ENCODE measurements around the gene KRTAP9-7.
"Not testable (repeated sequence)": the region's sequence is repeated elsewhere in the genome, so short reads cannot be mapped to it uniquely, and the experiment has no call there.

The KRTAP9-7 gene

DNA sequence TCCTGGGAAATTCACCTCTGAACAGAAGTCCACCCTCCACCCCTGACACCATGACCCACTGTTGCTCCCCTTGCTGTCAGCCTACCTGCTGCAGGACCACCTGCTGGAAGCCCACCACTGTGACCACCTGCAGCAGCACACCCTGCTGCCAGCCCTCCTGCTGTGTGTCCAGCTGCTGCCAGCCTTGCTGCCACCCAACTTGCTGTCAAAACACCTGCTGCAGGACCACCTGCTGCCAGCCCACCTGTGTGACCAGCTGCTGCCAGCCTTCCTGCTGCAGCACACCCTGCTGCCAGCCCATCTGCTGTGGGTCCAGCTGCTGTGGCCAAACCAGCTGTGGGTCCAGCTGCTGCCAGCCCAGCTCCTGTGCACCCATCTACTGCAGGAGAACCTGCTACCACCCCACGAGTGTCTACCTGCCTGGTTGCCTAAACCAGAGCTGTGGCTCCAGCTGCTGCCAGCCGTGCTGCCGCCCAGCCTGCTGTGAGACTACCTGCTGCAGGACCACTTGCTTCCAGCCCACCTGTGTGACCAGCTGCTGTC is at the start of gene KRTAP9-7:
KRTAP9-7 (plus strand) TSS at position 51 of the 543 bp plus-strand sequence; CDS start at position 51, 0 bp downstream.
- H3K4me3 ChIP-seq (ENCODE audit: low read depth, low read length); DNase-seq (ENCODE audit: low read depth, low spot score); in situ Hi-C loops (cut with HindIII; ENCODE audit: low sequenced_read_pairs): not testable (repeated sequence)

GRCh38 chr17:41226051-41226450 is 49.4 kb upstream of the KRTAP9-7 start:
- TF ChIP-seq, protein P1, sequence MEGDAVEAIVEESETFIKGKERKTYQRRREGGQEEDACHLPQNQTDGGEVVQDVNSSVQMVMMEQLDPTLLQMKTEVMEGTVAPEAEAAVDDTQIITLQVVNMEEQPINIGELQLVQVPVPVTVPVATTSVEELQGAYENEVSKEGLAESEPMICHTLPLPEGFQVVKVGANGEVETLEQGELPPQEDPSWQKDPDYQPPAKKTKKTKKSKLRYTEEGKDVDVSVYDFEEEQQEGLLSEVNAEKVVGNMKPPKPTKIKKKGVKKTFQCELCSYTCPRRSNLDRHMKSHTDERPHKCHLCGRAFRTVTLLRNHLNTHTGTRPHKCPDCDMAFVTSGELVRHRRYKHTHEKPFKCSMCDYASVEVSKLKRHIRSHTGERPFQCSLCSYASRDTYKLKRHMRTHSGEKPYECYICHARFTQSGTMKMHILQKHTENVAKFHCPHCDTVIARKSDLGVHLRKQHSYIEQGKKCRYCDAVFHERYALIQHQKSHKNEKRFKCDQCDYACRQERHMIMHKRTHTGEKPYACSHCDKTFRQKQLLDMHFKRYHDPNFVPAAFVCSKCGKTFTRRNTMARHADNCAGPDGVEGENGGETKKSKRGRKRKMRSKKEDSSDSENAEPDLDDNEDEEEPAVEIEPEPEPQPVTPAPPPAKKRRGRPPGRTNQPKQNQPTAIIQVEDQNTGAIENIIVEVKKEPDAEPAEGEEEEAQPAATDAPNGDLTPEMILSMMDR (IDR thresholded peaks at IDR 0.05; ENCODE audit: low read depth, low read length) = no peak
- DNase-seq (ENCODE audit: low read depth, low spot score) = no peak
- H3K4me3 ChIP-seq (ENCODE audit: low read depth, low read length) = no peak overlapping the region
- in situ Hi-C loops (cut with HindIII; ENCODE audit: low sequenced_read_pairs) = no loop called here

- H3K4me3 ChIP-seq (ENCODE audit: low read depth, low read length); in situ Hi-C loops (cut with HindIII; ENCODE audit: low sequenced_read_pairs): not testable (repeated sequence)
Observed at GRCh38 chr17:41226598-41227095, 48.9 kb upstream of the KRTAP9-7 start, which contains the start of gene KRTAP9-2. Gene KRTAP9-2 (plus strand): TSS chr17:41226648. CDS start chr17:41226655, 7 bp downstream.

DNA sequence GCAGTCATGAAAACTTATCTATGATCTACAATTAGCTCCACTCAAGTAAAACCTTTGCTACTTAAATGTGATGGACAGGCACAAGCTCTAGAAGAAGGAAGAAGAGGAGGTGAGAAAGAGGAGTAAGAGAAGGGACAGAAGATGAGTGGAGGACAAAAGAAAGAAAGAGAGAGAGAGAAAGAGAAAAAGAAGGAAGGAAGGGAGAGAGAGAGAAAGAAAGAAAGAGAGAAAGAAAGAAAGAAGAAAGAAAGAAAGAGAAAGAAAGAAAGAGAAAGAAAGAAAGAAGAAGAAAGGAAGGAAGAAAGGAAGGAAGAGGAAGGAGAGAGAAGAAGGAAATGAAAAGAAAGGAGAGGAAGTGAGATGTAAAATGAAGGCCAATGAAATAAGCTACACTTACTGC is 45.4 kb upstream of the KRTAP9-7 start:
- TF ChIP-seq, protein P1 (IDR thresholded peaks at IDR 0.05; ENCODE audit: low read depth, low read length) = no peak
- in situ Hi-C loops (cut with HindIII; ENCODE audit: low sequenced_read_pairs) = no loop called here
- DNase-seq (ENCODE audit: low read depth, low spot score) = no peak
- no peak overlapping the region for H3K4me3 ChIP-seq (ENCODE audit: low read depth, low read length)

More at GRCh38 chr17:41226598-41227095, 48.9 kb upstream of the KRTAP9-7 start, which contains the start of gene KRTAP9-2:
- not testable (repeated sequence) for DNase-seq (ENCODE audit: low read depth, low spot score)

DNA sequence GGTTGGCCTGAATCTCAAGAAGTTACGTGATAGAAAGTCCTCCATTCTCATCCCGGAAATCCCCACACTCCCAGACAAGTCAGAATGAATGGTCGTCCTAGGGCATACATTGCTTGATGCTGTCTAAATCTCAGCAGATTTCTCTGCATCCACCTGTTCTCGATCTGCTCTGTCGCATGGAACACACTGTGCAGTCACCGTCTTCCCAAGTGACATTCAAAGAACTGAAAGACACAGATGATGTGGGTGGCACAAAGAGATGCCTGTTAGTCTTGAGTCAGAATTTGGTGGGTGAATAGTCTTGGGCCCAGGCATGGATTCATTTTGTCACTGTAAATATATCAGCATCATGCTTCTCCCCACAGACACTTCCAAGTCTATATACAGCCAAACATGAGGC is 43.8 kb upstream of the KRTAP9-7 start:
- no peak for DNase-seq (ENCODE audit: low read depth, low spot score)
- TF ChIP-seq, protein P1 (IDR thresholded peaks at IDR 0.05; ENCODE audit: low read depth, low read length) = no peak
- in situ Hi-C loops (cut with HindIII; ENCODE audit: low sequenced_read_pairs) = no loop called here
- no peak overlapping the region for H3K4me3 ChIP-seq (ENCODE audit: low read depth, low read length)

- in situ Hi-C loops (cut with HindIII; ENCODE audit: low sequenced_read_pairs); H3K4me3 ChIP-seq (ENCODE audit: low read depth, low read length); DNase-seq (ENCODE audit: low read depth, low spot score): not testable (repeated sequence)
Observed at GRCh38 chr17:41232399-41233105, 42.9 kb upstream of the KRTAP9-7 start, which contains the start of gene KRTAP9-3. Gene KRTAP9-3 (plus strand): TSS chr17:41232449. CDS start chr17:41232502, 53 bp downstream.

- H3K4me3 ChIP-seq (ENCODE audit: low read depth, low read length); DNase-seq (ENCODE audit: low read depth, low spot score); in situ Hi-C loops (cut with HindIII; ENCODE audit: low sequenced_read_pairs): not testable (repeated sequence)
Observed at GRCh38 chr17:41237116-41237515, 38.4 kb upstream of the KRTAP9-7 start.

- in situ Hi-C loops (cut with HindIII; ENCODE audit: low sequenced_read_pairs); H3K4me3 ChIP-seq (ENCODE audit: low read depth, low read length); DNase-seq (ENCODE audit: low read depth, low spot score): not testable (repeated sequence)
Observed at GRCh38 chr17:41237949-41238437, 37.5 kb upstream of the KRTAP9-7 start, which contains the start of gene KRTAP9-8. Gene KRTAP9-8 (plus strand): TSS chr17:41237999. CDS start chr17:41238052, 53 bp downstream.

GRCh38 chr17:41246995-41247787 is 28.3 kb upstream of the KRTAP9-7 start:
- H3K4me3 ChIP-seq (ENCODE audit: low read depth, low read length); DNase-seq (ENCODE audit: low read depth, low spot score); in situ Hi-C loops (cut with HindIII; ENCODE audit: low sequenced_read_pairs): not testable (repeated sequence)

GRCh38 chr17:41249637-41250240 is 25.8 kb upstream of the KRTAP9-7 start, which contains the start of gene KRTAP9-4:
Gene KRTAP9-4 (plus strand): TSS chr17:41249687. CDS start chr17:41249721, 34 bp downstream.
- in situ Hi-C loops (cut with HindIII; ENCODE audit: low sequenced_read_pairs); H3K4me3 ChIP-seq (ENCODE audit: low read depth, low read length); DNase-seq (ENCODE audit: low read depth, low spot score): not testable (repeated sequence)

All from astrocyte of the spinal cord (primary cell).